Right renal pelvis (tissue), 4 donors: ENCODE data around the gene FHIT. TPM values are rescaled to one million over a fixed set of nuclear protein-coding genes. Genes with fewer than 3 reads are reported as not detected.
"Not testable (repeated sequence)": the region's sequence is repeated elsewhere in the genome, so short reads cannot be mapped to it uniquely, and the experiment has no call there.

ENCODE experiments used
- DNase-seq, 4 donors: peaks; one replicate each; pipeline ENCODE4 v3.0.0-alpha.2; 2013; ENCODE audit warnings: low read depth in 4 of 4, low spot score in 3 of 4, missing footprints in 1 of 4
- polyA plus RNA-seq, 4 donors: library from polyadenylated mRNA; unstranded; fragments of 120-200 nt; gene quantifications; one replicate each; pipeline ENCODE4 v1.2.1, GENCODE V29; 2013; ENCODE audit not compliant: insufficient read length in 4 of 4

The FHIT gene
- polyA plus RNA-seq, 4 donors = 24.5 to 27.4 (median 26.6) TPM

DNA sequence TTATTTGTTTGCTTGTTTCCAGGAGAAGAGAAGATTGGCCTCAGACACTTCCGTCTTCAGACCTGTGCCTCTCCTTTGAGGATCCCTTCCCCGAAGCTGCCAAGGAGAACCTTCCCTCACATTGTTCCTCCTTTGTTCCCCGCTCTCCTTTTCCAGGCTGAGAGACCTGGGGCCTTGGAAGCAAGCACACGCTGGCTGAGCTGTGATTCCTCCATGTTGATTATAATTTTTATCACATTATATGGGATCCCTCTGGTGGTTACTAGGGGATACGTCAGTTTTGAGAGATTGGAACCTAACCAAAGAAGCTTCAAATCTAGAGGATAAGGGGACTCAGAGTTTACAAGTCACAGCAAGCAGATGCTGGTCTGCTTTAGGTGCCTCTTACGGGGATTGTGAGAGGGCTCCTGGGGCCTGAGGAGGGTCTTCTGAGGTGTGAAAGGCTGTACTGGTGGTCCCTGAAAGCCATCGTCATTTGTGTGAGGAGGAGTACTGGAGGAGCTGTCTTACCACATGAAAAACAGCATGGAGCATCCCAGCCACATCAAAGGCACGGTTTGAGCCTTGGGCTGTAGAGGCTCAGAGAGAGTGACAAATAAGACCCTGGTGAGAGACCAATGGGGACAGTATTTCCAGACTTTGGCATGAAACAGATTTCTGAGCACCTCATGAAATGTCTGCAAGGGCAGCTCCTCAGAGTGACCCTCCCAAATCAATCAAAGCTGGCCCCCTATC, 1441.4 kb downstream of the FHIT start:
- DNase-seq = no peak

- DNase-seq = no peak
These were observed 1442.2 kb downstream of the FHIT start for GRCh38 chr3:59809016-59809415.

- no peak for DNase-seq
These were observed 1442.8 kb downstream of the FHIT start for GRCh38 chr3:59808446-59808845.

DNA sequence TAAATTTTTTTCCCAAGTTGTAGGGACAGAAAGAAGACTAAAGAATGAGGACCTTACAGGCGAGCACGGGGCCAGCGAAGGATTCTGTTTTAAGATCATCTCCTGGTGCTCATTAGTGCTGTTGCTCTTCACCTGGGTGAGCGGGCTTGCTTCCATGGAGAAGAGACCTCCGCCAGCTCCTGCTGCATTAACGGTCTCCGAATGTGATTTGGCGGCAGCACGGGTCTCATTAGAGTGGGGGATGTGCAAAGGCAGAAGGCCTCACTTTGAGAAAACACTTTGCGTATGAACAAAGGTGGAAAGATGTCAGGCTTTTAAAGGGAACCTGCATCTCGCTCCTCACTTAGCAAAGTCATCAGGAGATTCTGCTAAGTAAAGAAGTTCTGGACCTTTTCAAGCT, 1448.0 kb downstream of the FHIT start:
- DNase-seq = no peak

DNA sequence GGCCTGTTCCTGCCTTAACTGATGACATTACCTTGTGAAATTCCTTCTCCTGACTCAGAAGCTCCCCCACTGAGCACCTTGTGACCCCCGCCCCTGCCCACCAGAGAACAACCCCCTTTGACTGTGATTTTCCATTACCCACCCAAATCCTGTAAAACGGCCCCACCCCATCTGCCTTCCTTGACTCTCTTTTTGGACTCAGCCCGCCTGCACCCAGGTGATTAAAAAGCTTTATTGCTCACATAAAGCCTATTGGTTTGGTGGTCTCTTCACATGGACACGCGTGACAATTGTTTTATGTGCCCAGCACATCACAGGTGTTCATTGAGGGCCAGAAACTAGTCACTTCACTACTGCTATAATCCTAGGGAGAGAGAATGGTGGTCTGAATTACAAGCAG, 1448.8 kb downstream of the FHIT start:
- DNase-seq = not testable (repeated sequence)

DNA sequence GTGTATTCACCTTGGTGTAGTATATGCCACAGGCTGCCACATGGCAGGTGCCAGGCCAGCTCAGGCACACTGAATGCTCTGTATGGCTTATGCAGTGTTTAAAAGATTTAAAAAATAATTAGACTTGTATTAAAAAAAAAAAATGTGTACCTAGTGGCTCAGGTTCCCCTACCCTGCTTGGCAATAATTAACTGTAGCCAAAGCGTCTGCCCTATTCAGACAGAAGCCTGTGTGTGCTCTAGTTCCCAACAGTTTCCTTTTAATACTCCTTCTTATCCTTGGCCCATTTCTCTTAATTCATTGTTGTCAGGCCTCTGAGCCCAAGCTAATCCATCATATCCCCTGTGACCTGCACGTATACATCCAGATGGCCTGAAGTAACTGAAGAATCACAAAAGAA, 1449.2 kb downstream of the FHIT start:
- DNase-seq = no peak

- no peak for DNase-seq
These were observed 1450.8 kb downstream of the FHIT start for GRCh38 chr3:59800481-59800880.

- no peak for DNase-seq
These were observed 1452.7 kb downstream of the FHIT start for GRCh38 chr3:59798372-59799086.

DNA sequence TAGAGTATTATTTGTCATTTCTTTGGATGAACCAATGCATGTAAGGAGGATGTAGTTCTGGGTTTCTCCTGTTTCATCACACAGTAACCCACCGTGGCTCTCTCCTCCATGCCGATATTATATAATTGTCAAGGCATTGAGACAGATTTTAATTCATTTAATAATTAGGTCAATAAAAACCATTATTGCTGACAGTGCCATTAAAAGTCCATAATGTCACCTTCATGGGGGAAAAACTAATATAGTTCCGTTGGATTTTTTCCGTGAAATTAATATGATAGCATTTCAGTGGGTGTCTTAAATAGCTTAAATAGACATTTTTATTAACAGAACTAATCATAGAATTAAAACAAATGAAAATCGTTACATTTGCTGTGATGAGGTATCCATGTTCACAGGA, 1453.7 kb downstream of the FHIT start:
- DNase-seq = no peak

- DNase-seq = no peak
These were observed 1454.8 kb downstream of the FHIT start for GRCh38 chr3:59796456-59796855.

- no peak for DNase-seq
These were observed 1455.5 kb downstream of the FHIT start for GRCh38 chr3:59795756-59796155.

DNA sequence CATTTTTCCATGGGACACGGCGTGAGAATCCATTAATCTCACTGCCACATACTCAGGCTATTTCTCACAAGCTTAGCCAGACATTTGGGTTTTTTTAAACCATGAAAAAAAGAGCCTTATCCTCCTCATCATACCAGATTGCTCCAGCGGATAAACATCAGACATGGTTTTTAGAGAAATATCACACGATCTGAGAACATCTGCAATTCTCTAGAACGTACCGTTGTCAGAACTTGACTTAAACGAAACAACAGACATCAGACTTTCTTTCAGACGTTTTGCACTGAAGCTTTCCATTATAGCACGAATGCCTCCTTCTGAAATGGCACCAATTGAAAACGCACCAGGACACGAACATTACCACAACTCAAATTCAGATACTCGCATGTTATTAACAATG, 1457.3 kb downstream of the FHIT start:
- DNase-seq = no peak

GRCh38 chr3:59791774-59792308, 1459.4 kb downstream of the FHIT start:
- DNase-seq = no peak

DNA sequence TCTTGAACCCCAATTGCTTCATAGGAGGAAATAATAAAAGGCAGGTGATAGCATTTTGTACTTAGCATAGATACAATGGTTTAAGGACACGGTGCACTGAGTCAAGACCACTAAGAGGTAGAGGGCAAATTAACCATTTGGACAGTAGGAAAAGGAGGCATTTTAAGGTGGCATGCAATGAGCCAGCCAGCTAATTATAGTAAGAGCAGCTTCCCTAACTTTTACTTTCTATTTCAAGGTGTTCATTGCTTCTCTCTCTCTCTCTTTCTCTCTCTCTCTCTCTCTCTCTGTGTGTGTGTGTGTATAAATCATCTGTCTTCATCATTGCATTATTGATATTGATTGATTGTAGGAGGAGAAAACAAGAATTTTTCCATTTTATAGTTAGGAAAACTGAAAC, 1461.0 kb downstream of the FHIT start:
- DNase-seq = no peak

DNA sequence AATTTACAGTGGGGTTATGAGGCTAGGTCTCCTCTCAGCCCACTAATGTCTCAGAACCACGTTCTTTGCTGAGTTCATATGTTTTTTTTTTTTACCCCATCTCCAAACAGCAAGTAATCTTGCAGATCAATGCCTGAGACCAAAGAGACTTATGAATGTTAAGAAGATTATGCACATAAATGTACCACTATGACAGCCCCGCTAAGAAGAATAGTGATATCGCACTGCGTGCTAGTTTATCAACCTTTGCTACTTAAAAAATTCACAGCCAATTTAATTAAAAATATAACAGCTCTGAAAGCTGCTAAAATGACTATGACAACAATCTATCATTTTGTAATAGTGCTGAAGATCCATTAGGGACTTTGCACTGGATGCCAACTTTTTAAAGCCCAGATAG, 1462.5 kb downstream of the FHIT start:
- DNase-seq = no peak

- no peak for DNase-seq
These were observed 1463.1 kb downstream of the FHIT start for GRCh38 chr3:59788133-59788532.

DNA sequence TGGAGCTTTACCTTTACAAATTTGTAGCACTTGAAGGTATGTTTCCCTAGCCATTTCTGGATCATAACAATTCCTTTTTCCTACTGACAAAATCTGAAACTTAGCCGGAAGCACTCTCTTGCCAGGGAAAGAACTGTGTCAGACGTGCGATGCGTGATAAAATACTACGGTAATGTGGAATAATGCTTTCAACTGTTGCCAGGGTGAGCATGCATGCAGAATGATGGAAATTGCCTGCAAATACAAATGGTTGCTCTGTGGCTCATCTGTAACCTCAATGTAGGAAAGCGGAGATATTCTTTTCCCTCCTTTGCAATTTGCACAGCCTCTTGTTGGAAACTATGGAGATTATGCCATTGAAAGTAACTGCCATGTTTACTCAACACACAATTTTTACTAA, 1464.9 kb downstream of the FHIT start:
- no peak for DNase-seq

GRCh38 chr3:59784164-59784563, 1467.1 kb downstream of the FHIT start:
- no peak for DNase-seq

GRCh38 chr3:59783468-59783988, 1467.7 kb downstream of the FHIT start:
- DNase-seq = no peak

GRCh38 chr3:59782664-59783063, 1468.6 kb downstream of the FHIT start:
- DNase-seq = no peak

- no peak for DNase-seq
These were observed 1471.0 kb downstream of the FHIT start for GRCh38 chr3:59780209-59780608.

- DNase-seq = no peak
These were observed 1472.0 kb downstream of the FHIT start for GRCh38 chr3:59779260-59779659.
